ENCODE results near the gene CCNB1IP1.
"Not testable (repeated sequence)": the region's sequence is repeated elsewhere in the genome, so short reads cannot be mapped to it uniquely, and the experiment has no call there.

Gene CCNB1IP1

GRCh38 chr14:20264361-20264760 is 68.7 kb downstream of the CCNB1IP1 start:
- not testable (repeated sequence) for H2AFZ ChIP-seq (ENCODE audit: low read depth, low read length); H3K9me3 ChIP-seq (ENCODE audit: low read length); H3K4me1 ChIP-seq (ENCODE audit: insufficient read depth, low read length); H3K27me3 ChIP-seq (ENCODE audit: insufficient read depth, low read length); H3K36me3 ChIP-seq (ENCODE audit: insufficient read depth, low read length); H3K4me3 ChIP-seq (ENCODE audit: low read length)

- Histone ChIP-seq H2AFZ (ENCODE audit: low read depth, low read length) (no peak overlapping the region), H3K4me3 (ENCODE audit: low read length) (no peak overlapping the region), H3K9me3 (ENCODE audit: low read length) (no peaks in the 10 kb centered on the region), H3K4me1 (ENCODE audit: insufficient read depth, low read length) (peaks cover 6% of the 10 kb centered on the region), H3K36me3 (ENCODE audit: insufficient read depth, low read length) (no peaks in the 10 kb centered on the region), H3K27me3 (ENCODE audit: insufficient read depth, low read length) (no peaks in the 10 kb centered on the region)
Measured at GRCh38 chr14:20262642-20263128, 70.4 kb downstream of the CCNB1IP1 start.

All from neuron (in vitro differentiated cells).